ENCODE results near the gene CADPS. TPM values are rescaled to one million over a fixed set of nuclear protein-coding genes. Genes with fewer than 3 reads are reported as not detected.

Gene CADPS
- total RNA-seq, 1 experiment from 2014 or later, result 7.0 TPM

DNA sequence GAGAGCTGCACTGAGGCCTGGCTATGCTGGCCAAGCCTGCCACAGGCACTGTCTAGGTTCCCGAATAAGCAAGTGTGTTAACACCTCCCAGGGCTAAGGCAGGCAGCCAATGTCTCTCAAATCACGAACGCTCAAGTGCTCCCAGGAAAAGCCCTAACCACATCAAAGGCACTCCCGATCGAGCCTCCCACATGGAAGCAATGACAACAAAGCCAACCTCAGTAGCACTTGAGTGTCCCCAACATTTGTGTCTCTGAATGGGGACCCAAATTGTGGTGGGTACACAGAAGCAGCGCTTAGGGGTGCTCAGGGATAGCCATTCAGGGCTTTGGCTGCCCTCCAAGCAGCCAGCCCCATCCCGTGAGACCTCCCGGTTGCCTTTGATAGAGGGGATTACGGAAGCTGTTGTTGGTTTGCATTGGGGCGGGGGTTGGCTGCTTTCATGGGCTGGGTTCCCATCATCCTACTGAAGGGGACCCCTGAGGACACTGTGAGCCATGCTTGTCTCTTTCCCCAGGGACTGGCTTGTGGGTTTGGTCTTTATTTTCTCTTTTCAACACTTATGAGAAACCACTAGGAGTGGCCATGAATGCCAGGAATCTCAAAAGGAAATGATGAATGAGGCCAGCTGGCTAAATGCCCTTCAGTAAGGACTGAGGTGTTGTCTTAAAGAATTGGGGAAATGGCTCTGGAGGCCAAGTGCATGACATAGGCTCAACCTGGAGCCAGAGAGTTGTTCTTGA, 267.8 kb downstream of the CADPS start:
- H3K4me3 Mint-ChIP-seq, result no peak overlapping the region
- no peaks in the 10 kb centered on the region for H3K36me3 Mint-ChIP-seq
- H3K27ac Mint-ChIP-seq, result no peak overlapping the region
- ChIA-PET CTCF (no interaction called here), POLR2A (interaction anchor here (0.7 kb wide), 1 partner anchor 35 kb away, joined by 3 read pairs; no protein-coding TSS in a partner anchor)
- DNase-seq (ENCODE audit: low spot score), result no peak
- H3K27me3 Mint-ChIP-seq (ENCODE audit: low read depth), result no peaks in the 10 kb centered on the region
- H3K4me1 Mint-ChIP-seq, result 0 out of 2 replicates have a peak, but pooled peaks cover 3% of the 10 kb centered on the region
- peaks cover 9% of the 10 kb centered on the region; the same call in 1 of the 2 replicates for H3K9me3 Mint-ChIP-seq
- TF ChIP-seq ZNF416 (CRISPR knock-in tag; IDR thresholded peaks at IDR 0.05) (no peak), EMX1 (CRISPR knock-in tag; IDR thresholded peaks at IDR 0.05) (no peak), ZNF219 (CRISPR knock-in tag; IDR thresholded peaks at IDR 0.05; ENCODE audit: borderline replicate concordance) (no peak), SMAD4 (CRISPR knock-in tag; IDR thresholded peaks at IDR 0.05) (no peak), NFATC4 (CRISPR knock-in tag; IDR thresholded peaks at IDR 0.05) (no peak), TCF7 (CRISPR knock-in tag; IDR thresholded peaks at IDR 0.05; ENCODE audit: low read depth) (no peak), ZNF423 (CRISPR knock-in tag; IDR thresholded peaks at IDR 0.05) (no peak)
- TF ChIP-seq, protein P1, sequence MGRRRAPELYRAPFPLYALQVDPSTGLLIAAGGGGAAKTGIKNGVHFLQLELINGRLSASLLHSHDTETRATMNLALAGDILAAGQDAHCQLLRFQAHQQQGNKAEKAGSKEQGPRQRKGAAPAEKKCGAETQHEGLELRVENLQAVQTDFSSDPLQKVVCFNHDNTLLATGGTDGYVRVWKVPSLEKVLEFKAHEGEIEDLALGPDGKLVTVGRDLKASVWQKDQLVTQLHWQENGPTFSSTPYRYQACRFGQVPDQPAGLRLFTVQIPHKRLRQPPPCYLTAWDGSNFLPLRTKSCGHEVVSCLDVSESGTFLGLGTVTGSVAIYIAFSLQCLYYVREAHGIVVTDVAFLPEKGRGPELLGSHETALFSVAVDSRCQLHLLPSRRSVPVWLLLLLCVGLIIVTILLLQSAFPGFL (CRISPR knock-in tag; IDR thresholded peaks at IDR 0.05; ENCODE audit: borderline replicate concordance), result no peak
- TF ChIP-seq, protein P2, sequence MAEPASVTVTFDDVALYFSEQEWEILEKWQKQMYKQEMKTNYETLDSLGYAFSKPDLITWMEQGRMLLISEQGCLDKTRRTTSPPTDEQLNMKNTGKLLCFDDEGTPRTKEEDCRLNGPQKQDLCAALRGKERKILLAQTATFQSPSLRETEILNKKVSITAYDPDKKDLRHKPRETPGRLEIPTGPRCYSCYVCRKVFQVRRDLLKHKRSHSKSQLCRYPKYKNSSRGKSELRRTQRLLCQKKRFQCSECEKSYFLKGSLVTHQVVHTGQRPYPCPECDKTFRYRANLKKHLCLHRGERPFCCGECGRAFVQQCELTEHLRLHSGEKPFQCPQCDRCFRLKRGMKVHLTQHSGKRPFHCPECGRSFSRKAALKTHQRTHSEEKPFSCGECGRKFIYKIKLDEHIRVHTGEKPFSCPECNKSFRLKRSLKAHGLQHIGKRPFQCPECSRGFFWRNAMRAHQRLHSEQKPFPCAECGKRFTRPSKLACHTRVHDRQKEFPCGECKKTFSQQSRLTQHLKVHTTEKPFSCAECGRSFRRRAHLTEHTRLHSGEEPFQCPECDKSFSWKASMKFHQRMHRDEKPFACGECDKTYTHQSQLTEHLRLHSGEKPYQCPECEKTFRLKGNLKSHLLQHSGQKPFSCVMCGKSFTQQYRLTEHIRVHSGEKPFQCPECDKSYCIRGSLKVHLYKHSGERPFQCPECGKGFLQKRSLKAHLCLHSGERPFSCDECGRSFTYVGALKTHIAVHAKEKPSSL (CRISPR knock-in tag; conservative IDR thresholded peaks at IDR 0.05), result no peak
- ATAC-seq, result no peak

DNA sequence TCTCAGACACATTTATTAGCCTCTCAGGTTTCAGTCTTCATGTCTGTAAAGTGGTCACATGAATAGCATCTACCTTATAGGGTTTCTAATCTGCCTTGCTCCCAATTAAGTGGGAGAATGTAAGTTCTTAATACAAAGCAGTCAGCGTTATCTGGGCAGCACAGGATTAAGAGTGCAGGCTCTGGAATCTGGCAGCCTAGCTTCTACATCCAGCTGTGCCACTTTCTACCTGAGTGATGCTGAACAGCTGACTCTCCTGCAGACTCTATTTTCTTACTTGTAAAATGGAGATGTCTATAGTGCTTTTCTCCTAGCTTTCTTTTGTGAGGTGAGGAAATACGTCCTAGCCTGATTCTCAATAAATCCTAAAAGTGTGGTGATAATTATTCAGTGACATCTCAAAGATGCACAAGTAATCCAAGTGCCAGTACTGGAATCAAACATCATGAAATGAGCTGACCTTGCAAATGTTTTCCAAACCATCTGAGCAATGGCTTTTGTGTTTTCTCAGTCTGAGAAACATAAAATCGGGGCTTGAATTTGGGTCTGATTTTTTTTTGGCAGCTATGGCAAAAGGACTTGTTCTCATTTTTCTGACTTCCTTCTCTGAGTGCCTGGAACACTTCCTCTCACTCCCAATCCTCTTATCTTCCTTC, 269.7 kb downstream of the CADPS start:
- Mint-ChIP-seq H3K4me1 (0 out of 2 replicates have a peak, but pooled peaks cover 3% of the 10 kb centered on the region), H3K27me3 (ENCODE audit: low read depth) (no peaks in the 10 kb centered on the region), H3K9me3 (peaks cover 9% of the 10 kb centered on the region; the same call in 1 of the 2 replicates), H3K27ac (no peak overlapping the region), H3K36me3 (no peaks in the 10 kb centered on the region), H3K4me3 (no peak overlapping the region)
- ChIA-PET CTCF (interaction anchor here (1.0 to 1.4 kb wide), 3 partner anchors 9 to 62 kb away, joined by 3 to 5 read pairs (median 3); no protein-coding TSS in a partner anchor), POLR2A (no interaction called here)
- DNase-seq (ENCODE audit: low spot score) (no peak), ATAC-seq (no peak)
- TF ChIP-seq, protein P3, sequence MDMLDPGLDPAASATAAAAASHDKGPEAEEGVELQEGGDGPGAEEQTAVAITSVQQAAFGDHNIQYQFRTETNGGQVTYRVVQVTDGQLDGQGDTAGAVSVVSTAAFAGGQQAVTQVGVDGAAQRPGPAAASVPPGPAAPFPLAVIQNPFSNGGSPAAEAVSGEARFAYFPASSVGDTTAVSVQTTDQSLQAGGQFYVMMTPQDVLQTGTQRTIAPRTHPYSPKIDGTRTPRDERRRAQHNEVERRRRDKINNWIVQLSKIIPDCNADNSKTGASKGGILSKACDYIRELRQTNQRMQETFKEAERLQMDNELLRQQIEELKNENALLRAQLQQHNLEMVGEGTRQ (CRISPR knock-in tag; IDR thresholded peaks at IDR 0.05), result no peak
- TF ChIP-seq ZNF317 (CRISPR knock-in tag; IDR thresholded peaks at IDR 0.05; ENCODE audit: borderline replicate concordance, low read depth), result peak; percentile 63; the same call in 1 of the 2 replicates

DNA sequence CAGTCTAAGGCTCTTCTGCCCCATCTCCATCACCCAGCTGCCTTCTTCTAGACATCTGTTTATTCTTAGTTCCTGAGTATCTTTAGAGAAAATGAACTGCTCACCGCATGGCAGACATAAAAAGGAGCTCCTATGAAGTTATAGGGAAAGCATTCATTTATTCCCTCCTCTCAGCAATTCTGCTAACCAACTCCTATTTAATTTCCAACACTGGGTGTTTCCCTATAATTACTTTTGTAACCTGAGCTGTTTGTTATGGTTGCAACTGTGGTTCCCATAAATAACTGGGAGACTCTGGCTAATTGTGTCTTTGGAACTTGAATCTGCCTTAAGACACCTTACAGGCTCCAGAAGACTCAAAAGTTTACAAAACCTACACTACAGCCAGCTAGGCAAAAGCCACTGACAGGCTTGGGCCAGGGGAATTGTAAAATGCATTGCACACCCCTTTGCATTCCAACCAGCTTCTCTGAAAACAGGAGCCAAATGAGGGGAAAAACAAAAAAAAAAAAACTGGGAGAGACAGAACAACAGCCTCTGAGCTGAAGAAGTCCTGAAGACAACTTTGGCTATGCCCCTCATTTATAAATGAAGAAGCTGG, 270.4 kb downstream of the CADPS start:
- Mint-ChIP-seq H3K36me3 (no peaks in the 10 kb centered on the region), H3K27ac (no peak overlapping the region), H3K4me3 (no peak overlapping the region), H3K4me1 (0 out of 2 replicates have a peak, but pooled peaks cover 3% of the 10 kb centered on the region), H3K9me3 (peaks cover 9% of the 10 kb centered on the region; the same call in 1 of the 2 replicates), H3K27me3 (ENCODE audit: low read depth) (no peaks in the 10 kb centered on the region)
- DNase-seq (ENCODE audit: low spot score) (no peak), ATAC-seq (no peak)
- POLR2A ChIA-PET, result no interaction called here
- CTCF ChIA-PET, result interaction anchor here (1.0 to 1.4 kb wide), 3 partner anchors 10 to 63 kb away, joined by 3 to 5 read pairs (median 3); no protein-coding TSS in a partner anchor
- TF ChIP-seq, protein P4, sequence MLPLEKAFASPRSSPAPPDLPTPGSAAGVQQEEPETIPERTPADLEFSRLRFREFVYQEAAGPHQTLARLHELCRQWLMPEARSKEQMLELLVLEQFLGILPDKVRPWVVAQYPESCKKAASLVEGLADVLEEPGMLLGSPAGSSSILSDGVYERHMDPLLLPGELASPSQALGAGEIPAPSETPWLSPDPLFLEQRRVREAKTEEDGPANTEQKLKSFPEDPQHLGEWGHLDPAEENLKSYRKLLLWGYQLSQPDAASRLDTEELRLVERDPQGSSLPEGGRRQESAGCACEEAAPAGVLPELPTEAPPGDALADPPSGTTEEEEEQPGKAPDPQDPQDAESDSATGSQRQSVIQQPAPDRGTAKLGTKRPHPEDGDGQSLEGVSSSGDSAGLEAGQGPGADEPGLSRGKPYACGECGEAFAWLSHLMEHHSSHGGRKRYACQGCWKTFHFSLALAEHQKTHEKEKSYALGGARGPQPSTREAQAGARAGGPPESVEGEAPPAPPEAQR (CRISPR knock-in tag; IDR thresholded peaks at IDR 0.05), result no peak
- TF ChIP-seq JAZF1 (CRISPR knock-in tag; IDR thresholded peaks at IDR 0.05) (no peak), SP1 (CRISPR knock-in tag; conservative IDR thresholded peaks at IDR 0.05) (no peak), NR2C2 (CRISPR knock-in tag; IDR thresholded peaks at IDR 0.05) (no peak)
- TF ChIP-seq, protein P5, sequence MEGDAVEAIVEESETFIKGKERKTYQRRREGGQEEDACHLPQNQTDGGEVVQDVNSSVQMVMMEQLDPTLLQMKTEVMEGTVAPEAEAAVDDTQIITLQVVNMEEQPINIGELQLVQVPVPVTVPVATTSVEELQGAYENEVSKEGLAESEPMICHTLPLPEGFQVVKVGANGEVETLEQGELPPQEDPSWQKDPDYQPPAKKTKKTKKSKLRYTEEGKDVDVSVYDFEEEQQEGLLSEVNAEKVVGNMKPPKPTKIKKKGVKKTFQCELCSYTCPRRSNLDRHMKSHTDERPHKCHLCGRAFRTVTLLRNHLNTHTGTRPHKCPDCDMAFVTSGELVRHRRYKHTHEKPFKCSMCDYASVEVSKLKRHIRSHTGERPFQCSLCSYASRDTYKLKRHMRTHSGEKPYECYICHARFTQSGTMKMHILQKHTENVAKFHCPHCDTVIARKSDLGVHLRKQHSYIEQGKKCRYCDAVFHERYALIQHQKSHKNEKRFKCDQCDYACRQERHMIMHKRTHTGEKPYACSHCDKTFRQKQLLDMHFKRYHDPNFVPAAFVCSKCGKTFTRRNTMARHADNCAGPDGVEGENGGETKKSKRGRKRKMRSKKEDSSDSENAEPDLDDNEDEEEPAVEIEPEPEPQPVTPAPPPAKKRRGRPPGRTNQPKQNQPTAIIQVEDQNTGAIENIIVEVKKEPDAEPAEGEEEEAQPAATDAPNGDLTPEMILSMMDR (IDR thresholded peaks at IDR 0.05), result no peak
- TF ChIP-seq, protein P6, sequence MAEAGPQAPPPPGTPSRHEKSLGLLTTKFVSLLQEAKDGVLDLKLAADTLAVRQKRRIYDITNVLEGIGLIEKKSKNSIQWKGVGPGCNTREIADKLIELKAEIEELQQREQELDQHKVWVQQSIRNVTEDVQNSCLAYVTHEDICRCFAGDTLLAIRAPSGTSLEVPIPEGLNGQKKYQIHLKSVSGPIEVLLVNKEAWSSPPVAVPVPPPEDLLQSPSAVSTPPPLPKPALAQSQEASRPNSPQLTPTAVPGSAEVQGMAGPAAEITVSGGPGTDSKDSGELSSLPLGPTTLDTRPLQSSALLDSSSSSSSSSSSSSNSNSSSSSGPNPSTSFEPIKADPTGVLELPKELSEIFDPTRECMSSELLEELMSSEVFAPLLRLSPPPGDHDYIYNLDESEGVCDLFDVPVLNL (CRISPR knock-in tag; IDR thresholded peaks at IDR 0.05; ENCODE audit: borderline replicate concordance, low read depth), result no peak
